GM23338 (cell line): ENCODE data around the gene AGFG2.

Source experiments
- CREB1 ChIP-seq: fragments of 250-450 bp; sonication (Bioruptor Pico); IDR thresholded peaks from 2 replicates; pipeline ENCODE4 v1.5.0; 2020; ENCODE audit warnings: low read depth, mild to moderate bottlenecking, moderate library complexity
- CTCF ChIP-seq, 2 experiments: fragments of 200-600 bp in 1 of 2; sonication (generic) in 1 of 2; conservative IDR thresholded peaks; 2 replicates each; pipeline versions ENCODE4 v1.5.1 to v1.6.1; 2016 to 2017; ENCODE audit warnings: antibody characterized with exemption in 2 of 2, low read depth in 2 of 2, mild to moderate bottlenecking in 2 of 2, moderate library complexity in 1 of 2
- ZNF331 ChIP-seq: fragments of 250-450 bp; sonication (Bioruptor Pico); IDR thresholded peaks from 2 replicates; pipeline ENCODE4 v1.5.0; 2020; ENCODE audit warnings: low read depth, mild to moderate bottlenecking, moderate library complexity

- TF ChIP-seq CTCF (conservative IDR thresholded peaks at IDR 0.05; ENCODE audit: low read depth in 2 of 2) (no peak), CREB1 (no peak), ZNF331 (CRISPR knock-in tag) (no peak)
Measured at GRCh38 chr7:100516135-100516812, 22.7 kb upstream of the AGFG2 start.
